Activated T-cell treated with anti-CD3 and anti-CD28 coated beads, Interleukin-2, amount 50 U/mL, for 24 hours (primary cell): ENCODE measurements around the gene JAK1.
"Not testable (repeated sequence)": the region's sequence is repeated elsewhere in the genome, so short reads cannot be mapped to it uniquely, and the experiment has no call there.

Experiments
- DNase-seq: peaks from one replicate; pipeline ENCODE4 v3.0.0-alpha.2; 2020
- H3K27ac Mint-ChIP-seq: 2 replicates; pipeline ENCODE4 v1.8.0; 2020; ENCODE audit warnings: mild to moderate bottlenecking, mixed read lengths
- H3K27me3 Mint-ChIP-seq: 2 replicates; pipeline ENCODE4 v1.8.0; 2020; ENCODE audit warnings: mixed read lengths
- H3K36me3 Mint-ChIP-seq: 2 replicates; pipeline ENCODE4 v1.8.0; 2020; ENCODE audit warnings: low read depth, mixed read lengths
- H3K4me1 Mint-ChIP-seq: 2 replicates; pipeline ENCODE4 v1.8.0; 2020; ENCODE audit warnings: low read depth, mixed read lengths
- H3K4me3 Mint-ChIP-seq: 2 replicates; pipeline ENCODE4 v1.8.0; 2020; ENCODE audit warnings: mild to moderate bottlenecking, moderate library complexity, mixed read lengths
- H3K9me3 Mint-ChIP-seq: 2 replicates; pipeline ENCODE4 v1.8.0; 2020; ENCODE audit warnings: mixed read lengths

Gene JAK1

DNA sequence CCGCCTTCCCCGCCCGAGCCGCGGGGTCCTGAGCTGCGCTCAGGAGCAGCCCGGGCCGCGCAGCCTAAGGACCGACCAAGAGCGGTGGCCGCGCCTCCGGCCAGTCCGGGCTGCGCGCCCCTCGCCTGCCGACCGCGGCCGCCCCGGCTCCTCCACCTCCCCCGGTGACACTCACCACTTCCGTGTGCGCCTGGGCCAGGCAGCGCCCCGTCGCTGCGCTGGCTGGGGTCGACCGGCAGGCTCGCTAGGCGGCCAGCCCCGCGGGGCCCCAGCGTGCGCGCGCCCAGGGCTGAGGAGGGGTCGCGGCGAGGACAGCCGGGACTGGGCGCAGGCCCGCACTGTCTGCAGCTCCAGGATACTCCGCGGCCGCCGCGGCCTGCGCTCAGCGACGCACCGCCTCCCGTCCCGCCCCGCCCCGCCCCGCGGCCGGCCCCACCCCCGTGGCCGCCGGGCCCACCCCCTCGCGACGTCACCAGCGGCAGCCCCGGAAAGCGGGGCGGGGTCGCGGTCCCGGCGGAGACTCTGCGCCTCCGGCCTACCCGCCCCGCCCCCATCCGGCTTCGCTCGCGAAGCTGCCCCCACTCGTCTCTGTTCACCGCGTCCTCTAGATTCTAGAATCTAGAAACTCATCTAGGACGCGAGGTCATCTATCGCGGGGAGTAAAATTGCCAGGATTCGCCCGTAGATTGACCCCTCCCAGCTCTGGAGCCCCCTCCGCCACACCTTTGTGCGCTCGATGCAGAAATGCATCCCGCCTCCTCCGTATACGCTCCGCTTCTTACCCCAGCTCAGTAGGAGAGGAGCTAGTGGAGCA lies at the start of gene JAK1:
Gene JAK1, minus strand, starts transcription at position 392 of the 814 bp plus-strand sequence. CDS start 80,285 bp downstream, outside the sequence.
- H3K36me3 Mint-ChIP-seq = peaks cover 8% of the 10 kb centered on the region
- H3K9me3 Mint-ChIP-seq = no peaks in the 10 kb centered on the region
- H3K4me3 Mint-ChIP-seq = peak within 1 kb of the TSS; percentile 91
- H3K4me1 Mint-ChIP-seq = peaks cover 52% of the 10 kb centered on the region
- H3K27me3 Mint-ChIP-seq = no peaks in the 10 kb centered on the region
- H3K27ac Mint-ChIP-seq = peak within 1 kb of the TSS; percentile 92
- DNase-seq = peak; percentile 91

DNA sequence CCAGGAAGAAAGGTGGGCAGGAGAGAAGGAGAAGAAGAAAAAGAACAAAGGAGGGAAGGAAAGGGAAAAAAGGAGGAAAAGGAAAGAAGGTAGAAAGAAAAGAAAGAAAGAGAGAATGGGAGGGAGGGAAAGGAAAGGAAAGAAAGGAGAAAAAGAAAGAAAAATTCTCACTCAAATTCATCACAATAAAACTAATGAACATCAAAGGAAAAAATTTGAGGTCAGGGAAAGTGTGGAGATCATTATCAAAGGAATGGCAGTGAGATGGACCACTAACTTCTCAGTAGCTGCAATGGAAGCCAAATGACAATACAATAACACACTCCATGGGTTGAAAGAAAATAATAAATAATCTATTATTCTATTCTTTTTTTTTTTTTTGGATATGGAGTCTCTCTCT lies 48.0 kb upstream of the JAK1 start:
- H3K9me3 Mint-ChIP-seq = peaks cover 2% of the 10 kb centered on the region
- no peak overlapping the region for H3K27ac Mint-ChIP-seq
- H3K4me3 Mint-ChIP-seq = no peak overlapping the region
- H3K4me1 Mint-ChIP-seq = peaks cover 24% of the 10 kb centered on the region
- H3K27me3 Mint-ChIP-seq = no peaks in the 10 kb centered on the region
- no peak for DNase-seq
- H3K36me3 Mint-ChIP-seq = no peaks in the 10 kb centered on the region

DNA sequence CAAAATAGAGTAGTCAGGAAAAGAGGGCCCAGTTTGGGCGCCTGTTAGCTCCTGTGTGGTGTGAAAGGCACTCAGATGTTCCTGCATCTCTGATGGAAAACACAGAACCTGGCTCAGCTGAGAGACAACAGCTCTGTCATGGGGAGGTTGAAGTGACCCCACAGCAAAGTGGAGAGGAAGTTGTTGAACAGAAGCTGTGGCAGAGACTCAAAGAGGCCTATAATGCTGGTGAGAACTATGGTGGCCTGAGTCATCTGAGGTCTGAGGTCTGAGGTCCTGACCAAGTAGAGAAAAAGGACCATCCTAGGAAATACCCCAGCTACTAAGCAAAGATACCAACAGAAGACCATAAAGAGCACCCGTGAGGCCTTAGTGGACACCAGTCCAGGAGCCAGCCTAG lies 45.6 kb upstream of the JAK1 start:
- DNase-seq = no peak
- Mint-ChIP-seq H3K4me3 (no peak overlapping the region), H3K27ac (peak overlapping the region; percentile 74), H3K27me3 (no peaks in the 10 kb centered on the region), H3K4me1 (peaks cover 38% of the 10 kb centered on the region), H3K36me3 (no peaks in the 10 kb centered on the region), H3K9me3 (peaks cover 2% of the 10 kb centered on the region)

DNA sequence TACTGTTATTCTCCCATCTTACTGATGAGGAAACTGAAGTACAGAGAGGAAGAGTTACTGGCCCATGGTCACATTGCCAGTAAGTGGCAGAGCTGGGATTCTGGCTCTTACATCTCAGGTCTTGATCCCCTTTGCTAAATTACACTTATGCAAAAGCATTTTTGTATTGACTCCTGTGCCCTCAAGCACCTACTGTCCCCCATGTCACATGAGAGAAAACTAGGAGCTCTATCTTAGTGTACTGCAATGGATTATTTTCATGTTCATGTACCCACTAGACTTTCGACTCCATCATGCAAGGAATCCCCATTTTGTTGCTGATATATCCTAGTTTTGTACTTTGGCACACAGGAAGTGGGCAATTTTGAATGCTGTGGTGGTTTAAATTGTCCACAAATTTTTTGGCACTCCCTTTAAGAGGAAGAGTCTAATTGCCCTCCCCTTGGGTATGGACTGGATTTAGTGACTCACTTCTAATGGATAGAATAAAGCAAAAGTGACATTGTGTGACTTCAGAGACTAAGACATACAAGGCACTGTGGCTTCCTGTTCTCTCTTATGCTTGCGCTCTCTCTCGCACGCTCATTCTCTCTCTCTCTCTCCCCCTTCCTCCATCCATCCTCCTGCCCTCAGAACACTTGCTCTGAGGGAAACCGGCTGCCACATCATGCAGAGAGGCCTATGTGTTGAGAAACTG lies 43.5 kb upstream of the JAK1 start:
- DNase-seq = peak; percentile 39
- Mint-ChIP-seq H3K4me3 (peak overlapping the region; percentile 29), H3K27ac (peak overlapping the region; percentile 90), H3K27me3 (no peaks in the 10 kb centered on the region), H3K9me3 (peaks cover 2% of the 10 kb centered on the region), H3K4me1 (peaks cover 40% of the 10 kb centered on the region), H3K36me3 (no peaks in the 10 kb centered on the region)

DNA sequence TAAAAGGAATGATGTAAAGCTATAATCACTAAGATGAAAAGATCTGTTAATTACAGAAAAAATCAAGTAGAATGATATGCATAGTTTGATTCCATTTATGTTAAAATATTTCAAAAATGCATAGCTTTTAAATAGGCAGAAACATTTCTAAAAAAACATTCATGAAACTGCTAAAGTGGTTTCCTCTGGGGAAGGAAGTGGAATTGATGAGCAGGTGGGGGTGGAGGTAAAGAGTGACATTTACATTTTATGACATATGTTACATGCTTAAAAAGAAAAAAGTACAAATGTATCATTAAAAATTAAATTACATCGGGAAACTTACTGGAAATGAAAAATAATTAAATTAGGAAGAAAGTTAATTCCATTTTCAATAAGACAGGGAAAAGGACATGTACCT lies 42.8 kb upstream of the JAK1 start:
- Mint-ChIP-seq H3K27ac (peak overlapping the region; percentile 29), H3K27me3 (no peaks in the 10 kb centered on the region)

DNA sequence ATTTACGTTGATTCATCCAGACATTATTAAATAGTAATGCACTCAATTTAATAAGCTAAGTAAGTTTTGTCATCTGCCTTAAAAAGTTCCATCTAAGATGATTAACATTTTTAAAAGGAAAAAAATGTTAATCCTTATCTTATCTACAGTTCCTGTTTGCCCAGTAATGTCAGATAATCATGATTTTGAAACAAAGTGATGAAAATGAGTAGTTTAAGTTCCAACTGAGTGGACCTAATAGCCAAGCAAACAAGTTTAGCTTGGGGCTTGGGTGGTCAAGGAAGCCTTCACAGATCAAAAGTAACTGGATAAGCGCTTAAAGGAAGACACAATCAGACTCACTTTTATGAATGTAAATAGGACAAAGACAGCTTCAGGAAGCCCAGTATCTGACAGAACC lies 40.5 kb upstream of the JAK1 start:
- H3K36me3 Mint-ChIP-seq = no peaks in the 10 kb centered on the region
- H3K27me3 Mint-ChIP-seq = no peaks in the 10 kb centered on the region
- no peak overlapping the region for H3K4me3 Mint-ChIP-seq
- no peaks in the 10 kb centered on the region for H3K9me3 Mint-ChIP-seq
- DNase-seq = no peak
- H3K4me1 Mint-ChIP-seq = peaks cover 53% of the 10 kb centered on the region
- H3K27ac Mint-ChIP-seq = no peak overlapping the region

More for the DNA sequence above, 42.8 kb upstream of the JAK1 start:
- no peak for DNase-seq
- H3K4me1 Mint-ChIP-seq = peaks cover 42% of the 10 kb centered on the region
- no peaks in the 10 kb centered on the region for H3K36me3 Mint-ChIP-seq
- H3K9me3 Mint-ChIP-seq = peaks cover 2% of the 10 kb centered on the region
- peak overlapping the region; percentile 29 for H3K4me3 Mint-ChIP-seq

DNA sequence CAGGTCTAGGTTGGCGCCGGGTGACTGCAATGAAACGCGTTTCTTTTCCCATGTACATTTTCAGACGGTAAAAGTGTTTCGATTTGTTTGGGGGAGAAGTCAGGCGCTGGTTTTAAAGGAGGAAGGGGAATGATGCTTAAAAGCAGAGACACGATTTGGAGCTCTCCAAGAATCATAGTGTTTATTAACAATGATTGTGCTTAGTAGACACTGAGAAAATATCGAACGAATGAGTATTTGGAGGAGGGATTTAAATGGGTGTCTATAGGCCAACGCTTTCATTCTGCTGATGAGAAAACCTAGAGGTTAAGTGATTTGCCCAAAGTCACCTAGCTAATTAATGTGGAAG lies 36.9 kb upstream of the JAK1 start:
- H3K27ac Mint-ChIP-seq = peak overlapping the region; percentile 80
- peak overlapping the region; percentile 73 for H3K4me3 Mint-ChIP-seq
- H3K27me3 Mint-ChIP-seq = no peaks in the 10 kb centered on the region
- no peaks in the 10 kb centered on the region for H3K9me3 Mint-ChIP-seq
- no peak for DNase-seq
- peaks cover 46% of the 10 kb centered on the region for H3K4me1 Mint-ChIP-seq
- H3K36me3 Mint-ChIP-seq = no peaks in the 10 kb centered on the region

DNA sequence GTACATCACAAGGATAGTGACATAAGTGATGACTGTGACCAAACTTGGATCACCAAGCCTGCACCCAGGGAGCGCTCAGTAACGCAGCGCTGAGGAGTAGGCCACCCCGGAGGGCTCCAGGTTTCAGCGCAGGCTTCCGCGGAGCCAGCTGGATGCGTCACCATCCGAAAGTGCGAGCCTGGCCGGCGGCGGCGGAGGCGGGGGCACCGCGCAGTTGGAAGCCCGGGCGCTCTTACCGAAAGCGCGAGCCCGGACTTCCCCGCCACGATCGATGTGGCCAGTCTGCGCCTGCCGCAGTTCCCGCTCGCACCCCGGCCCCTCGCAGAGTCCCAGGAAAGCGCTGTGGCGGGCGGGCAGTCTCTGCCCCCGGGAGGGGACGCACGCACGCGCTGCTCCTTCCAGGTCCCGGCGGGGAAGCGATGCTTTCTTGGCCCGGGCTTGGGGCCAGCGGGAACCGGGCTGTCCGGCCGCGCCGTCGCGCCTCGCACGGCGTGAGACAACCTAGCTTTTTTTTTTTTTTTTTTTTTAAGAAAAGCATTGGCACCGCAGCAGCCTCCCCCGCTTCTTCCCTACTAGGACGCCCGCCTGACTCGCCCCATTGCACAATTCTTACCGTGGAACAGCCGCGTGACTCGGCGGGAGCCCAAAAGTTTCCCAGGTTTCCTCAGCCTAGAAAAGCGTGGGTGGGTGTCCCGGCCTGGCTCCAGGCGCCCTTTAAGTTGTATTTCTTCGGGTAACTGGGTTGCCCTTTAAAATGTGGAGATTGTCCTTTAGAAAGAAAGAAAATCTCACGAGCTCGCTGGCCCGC lies 36.4 kb upstream of the JAK1 start:
- H3K4me1 Mint-ChIP-seq = peaks cover 46% of the 10 kb centered on the region
- no peaks in the 10 kb centered on the region for H3K9me3 Mint-ChIP-seq
- peak; percentile 81 for DNase-seq
- peak overlapping the region; percentile 89 for H3K27ac Mint-ChIP-seq
- peak overlapping the region; percentile 73 for H3K4me3 Mint-ChIP-seq
- H3K36me3 Mint-ChIP-seq = no peaks in the 10 kb centered on the region
- H3K27me3 Mint-ChIP-seq = no peaks in the 10 kb centered on the region

DNA sequence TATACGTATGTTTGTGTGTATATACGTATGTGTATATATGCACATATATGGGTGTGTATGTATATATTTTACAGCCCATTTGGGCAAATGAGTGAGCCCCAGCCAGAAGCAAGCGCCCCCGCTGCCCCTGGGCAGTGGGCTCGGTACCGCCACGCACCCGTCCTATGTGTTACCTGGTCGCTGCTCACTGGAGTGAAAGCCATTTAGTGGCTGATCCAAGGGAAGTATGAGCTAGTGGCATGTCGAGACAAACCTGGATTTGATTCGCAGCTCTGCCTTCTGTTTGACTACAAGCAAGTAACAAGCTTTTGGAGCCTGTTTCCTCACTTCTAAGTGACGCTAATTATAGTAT lies 35.8 kb upstream of the JAK1 start:
- Mint-ChIP-seq H3K36me3 (no peaks in the 10 kb centered on the region), H3K27ac (peak overlapping the region; percentile 89), H3K9me3 (no peaks in the 10 kb centered on the region), H3K4me3 (peak overlapping the region; percentile 73), H3K4me1 (peaks cover 46% of the 10 kb centered on the region), H3K27me3 (no peaks in the 10 kb centered on the region)
- no peak for DNase-seq

DNA sequence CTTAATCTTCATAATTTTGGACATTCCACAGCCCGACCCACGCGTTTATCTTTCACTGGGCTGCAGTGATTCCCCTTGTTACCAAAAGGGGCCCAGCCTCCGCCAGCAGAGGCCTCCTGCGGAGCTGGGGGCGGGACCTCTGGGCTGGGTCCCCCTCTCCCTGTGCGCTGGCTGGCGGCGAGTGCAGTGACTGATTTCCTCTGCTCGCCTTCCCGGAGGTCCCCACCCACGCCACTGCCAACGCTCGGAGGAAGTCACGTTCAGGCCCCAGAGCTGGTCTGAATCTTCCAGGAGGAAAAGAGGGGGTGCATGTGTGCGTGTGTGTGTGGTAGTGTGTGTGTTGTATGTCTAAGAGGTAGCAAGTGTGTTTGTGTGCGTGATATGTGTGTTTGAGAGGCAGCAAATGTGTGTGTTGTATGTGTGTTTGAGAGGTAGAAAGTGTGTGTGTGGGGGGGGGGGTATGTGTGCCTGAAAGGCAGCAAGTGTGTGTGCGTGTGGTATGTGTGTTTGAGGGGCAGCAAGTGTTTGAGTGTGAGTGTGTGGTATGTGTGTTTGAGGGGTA lies 35.0 kb upstream of the JAK1 start:
- Mint-ChIP-seq H3K4me3 (peak overlapping the region; percentile 73), H3K27ac (peak overlapping the region; percentile 89), H3K27me3 (no peaks in the 10 kb centered on the region), H3K36me3 (no peaks in the 10 kb centered on the region), H3K9me3 (no peaks in the 10 kb centered on the region), H3K4me1 (peaks cover 44% of the 10 kb centered on the region)
- DNase-seq = peak; percentile 81

DNA sequence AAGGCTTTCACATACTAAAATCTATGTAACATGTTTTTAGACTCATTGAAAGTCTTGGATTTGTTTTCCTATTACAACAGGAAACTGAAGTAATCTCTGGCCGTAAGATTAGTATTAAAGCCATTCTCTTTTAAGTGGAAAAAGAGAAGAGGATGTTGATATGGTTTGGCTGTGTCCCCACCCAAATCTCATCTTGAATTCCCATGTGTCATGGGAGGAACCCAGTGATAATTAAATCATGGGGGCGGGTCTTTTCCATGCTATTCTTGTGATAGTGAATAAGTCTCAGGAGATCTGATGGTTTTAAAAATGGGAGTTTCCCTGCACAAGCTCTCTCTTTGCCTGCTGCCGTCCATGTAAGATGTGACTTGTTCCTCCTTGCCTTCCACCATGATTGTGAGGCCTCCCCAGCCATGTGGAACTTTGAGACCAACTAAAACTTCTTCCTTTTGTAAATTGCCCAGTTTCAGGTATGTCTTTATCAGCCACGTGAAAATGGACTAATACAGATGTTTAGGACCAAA lies 32.1 kb upstream of the JAK1 start:
- not testable (repeated sequence) for H3K36me3 Mint-ChIP-seq, DNase-seq, H3K27me3 Mint-ChIP-seq, H3K9me3 Mint-ChIP-seq, H3K4me3 Mint-ChIP-seq, H3K27ac Mint-ChIP-seq
- H3K4me1 Mint-ChIP-seq = peaks cover 37% of the 10 kb centered on the region

DNA sequence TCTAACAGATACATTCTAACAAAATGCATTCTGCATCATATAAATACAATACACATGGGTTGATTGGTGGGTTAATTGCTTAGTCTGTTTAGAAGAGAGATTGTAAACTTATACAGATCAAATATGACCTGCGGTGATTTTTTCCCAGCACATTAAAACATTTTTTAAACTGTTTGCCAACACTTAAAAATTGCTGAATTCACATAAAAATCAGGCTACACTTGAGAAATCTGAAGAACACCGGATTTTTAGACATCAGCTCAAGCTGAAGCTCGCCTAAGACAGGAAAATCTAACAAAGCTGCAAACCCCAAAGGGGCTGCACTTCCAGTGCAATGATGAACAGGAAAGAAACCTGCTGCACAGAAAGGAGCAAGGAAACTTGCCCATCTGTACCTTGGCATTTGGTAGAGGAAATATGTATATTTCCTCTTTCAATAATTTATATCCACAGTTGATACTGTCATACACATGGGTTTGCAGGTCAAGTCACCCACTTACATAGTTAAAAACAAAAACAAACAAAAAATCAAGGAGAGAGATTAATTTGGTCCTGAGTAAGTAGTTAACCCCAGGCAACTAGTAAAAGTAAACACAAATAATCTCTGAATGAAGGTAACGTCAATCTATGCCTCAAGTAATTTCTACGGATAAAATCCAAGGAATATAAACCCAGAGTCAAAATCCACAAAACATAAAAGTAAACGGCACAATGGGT lies 30.4 kb upstream of the JAK1 start:
- no peak for DNase-seq
- H3K4me3 Mint-ChIP-seq = no peak overlapping the region
- no peaks in the 10 kb centered on the region for H3K9me3 Mint-ChIP-seq
- H3K4me1 Mint-ChIP-seq = peaks cover 24% of the 10 kb centered on the region
- no peaks in the 10 kb centered on the region for H3K36me3 Mint-ChIP-seq
- no peak overlapping the region for H3K27ac Mint-ChIP-seq
- no peaks in the 10 kb centered on the region for H3K27me3 Mint-ChIP-seq

DNA sequence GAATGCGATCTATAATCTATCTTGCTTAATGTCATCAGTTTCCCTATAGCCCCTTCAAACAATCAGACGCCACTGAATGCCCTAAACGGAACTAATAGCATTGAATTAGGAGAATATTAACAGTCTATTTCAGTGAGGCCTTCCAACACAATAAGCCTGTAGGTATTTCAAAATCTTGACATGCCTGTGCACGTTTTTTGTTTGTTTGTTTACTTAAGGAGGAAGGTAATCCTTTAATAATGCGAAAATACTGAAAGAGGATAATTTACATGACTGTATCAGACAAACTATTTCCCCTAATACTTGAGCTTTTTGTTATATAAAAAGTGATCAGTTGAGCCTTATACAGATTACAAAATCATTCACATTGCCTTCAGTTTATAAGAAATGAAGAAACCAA lies 29.0 kb upstream of the JAK1 start:
- no peaks in the 10 kb centered on the region for H3K27me3 Mint-ChIP-seq
- H3K4me3 Mint-ChIP-seq = no peak overlapping the region
- H3K27ac Mint-ChIP-seq = no peak overlapping the region
- H3K9me3 Mint-ChIP-seq = no peaks in the 10 kb centered on the region
- no peak for DNase-seq
- peaks cover 12% of the 10 kb centered on the region for H3K4me1 Mint-ChIP-seq
- H3K36me3 Mint-ChIP-seq = no peaks in the 10 kb centered on the region
